Measurements from ENCODE around the gene TTC19. TPM values are rescaled to one million over a fixed set of nuclear protein-coding genes. Genes with fewer than 3 reads are reported as not detected.

The TTC19 gene
- total and polyA plus RNA-seq, 4 donors = 16.1 to 29.8 (median 24.6) TPM

DNA sequence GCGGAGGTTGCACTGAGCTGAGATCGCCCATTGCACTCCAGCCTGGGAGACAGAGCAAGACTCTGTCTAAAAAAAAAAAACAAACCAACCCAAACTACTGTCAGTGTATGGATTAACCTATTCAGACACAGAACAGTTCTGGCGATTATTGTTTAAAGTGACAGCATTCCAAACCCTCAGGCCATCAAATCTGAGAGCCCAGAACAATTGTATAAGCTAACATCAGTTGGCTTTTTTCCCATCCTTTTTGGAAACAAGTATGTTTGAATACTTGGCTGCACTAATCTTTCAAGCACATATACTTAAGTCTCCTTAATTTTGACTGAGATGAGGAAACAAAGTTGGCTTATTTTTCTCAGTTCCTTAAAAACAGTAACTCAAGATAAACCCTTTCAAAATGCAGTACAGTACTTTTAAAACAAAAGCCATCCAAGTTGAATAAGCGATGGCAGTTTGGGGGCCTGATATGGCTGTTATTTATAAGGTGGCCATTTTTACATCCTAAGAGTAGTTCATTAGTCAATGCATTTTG is 1.5 kb upstream of the TTC19 start:
- Histone ChIP-seq H3K36me3 (ENCODE audit: control insufficient read depth in 4 of 4, insufficient read depth in 3 of 4, low read depth in 1 of 4, low read length in 3 of 4) (peaks cover 1 to 15% (median 12%) of the 10 kb centered on the region in 4 donors), H3K27me3 (ENCODE audit: control insufficient read depth in 4 of 4, insufficient read depth in 4 of 4, low read length in 3 of 4) (no peaks in the 10 kb centered on the region), H3K9me3 (ENCODE audit: control insufficient read depth in 4 of 4, low read length in 3 of 4) (no peaks in the 10 kb centered on the region), H3K9ac (ENCODE audit: low read depth in 1 of 2, low read length in 2 of 2) (no peak overlapping the region), H3K4me3 (ENCODE audit: low read depth in 1 of 3, low read length in 3 of 3) (no peak overlapping the region), H3K4me1 (ENCODE audit: control insufficient read depth in 4 of 4, insufficient read depth in 4 of 4, low read length in 3 of 4) (peaks cover 3 to 16% (median 8%) of the 10 kb centered on the region in 4 donors), H3K27ac (ENCODE audit: low read depth in 1 of 2, low read length in 2 of 2) (no peak overlapping the region)
- 85% methylated on average over 4 of the region's 4 CpGs for WGBS
- TF ChIP-seq FOXA2 (IDR thresholded peaks at IDR 0.05) = no peak
- TF ChIP-seq EGR1 (IDR thresholded peaks at IDR 0.05; ENCODE audit: low read depth in 2 of 2) = no peak
- TF ChIP-seq GABPA (IDR thresholded peaks at IDR 0.05 in 1 of 2, conservative IDR thresholded peaks at IDR 0.05 in 1 of 2) = no peak
- TF ChIP-seq RAD21 (IDR thresholded peaks at IDR 0.05) = no peak
- no peak for TF ChIP-seq JUND (IDR thresholded peaks at IDR 0.05)
- TF ChIP-seq, protein P1, sequence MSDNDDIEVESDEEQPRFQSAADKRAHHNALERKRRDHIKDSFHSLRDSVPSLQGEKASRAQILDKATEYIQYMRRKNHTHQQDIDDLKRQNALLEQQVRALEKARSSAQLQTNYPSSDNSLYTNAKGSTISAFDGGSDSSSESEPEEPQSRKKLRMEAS (IDR thresholded peaks at IDR 0.05) = no peak
- no peak for TF ChIP-seq NR2F2 (IDR thresholded peaks at IDR 0.05)
- no peak for TF ChIP-seq HNF4A (conservative IDR thresholded peaks at IDR 0.05)
- TF ChIP-seq, protein P2, sequence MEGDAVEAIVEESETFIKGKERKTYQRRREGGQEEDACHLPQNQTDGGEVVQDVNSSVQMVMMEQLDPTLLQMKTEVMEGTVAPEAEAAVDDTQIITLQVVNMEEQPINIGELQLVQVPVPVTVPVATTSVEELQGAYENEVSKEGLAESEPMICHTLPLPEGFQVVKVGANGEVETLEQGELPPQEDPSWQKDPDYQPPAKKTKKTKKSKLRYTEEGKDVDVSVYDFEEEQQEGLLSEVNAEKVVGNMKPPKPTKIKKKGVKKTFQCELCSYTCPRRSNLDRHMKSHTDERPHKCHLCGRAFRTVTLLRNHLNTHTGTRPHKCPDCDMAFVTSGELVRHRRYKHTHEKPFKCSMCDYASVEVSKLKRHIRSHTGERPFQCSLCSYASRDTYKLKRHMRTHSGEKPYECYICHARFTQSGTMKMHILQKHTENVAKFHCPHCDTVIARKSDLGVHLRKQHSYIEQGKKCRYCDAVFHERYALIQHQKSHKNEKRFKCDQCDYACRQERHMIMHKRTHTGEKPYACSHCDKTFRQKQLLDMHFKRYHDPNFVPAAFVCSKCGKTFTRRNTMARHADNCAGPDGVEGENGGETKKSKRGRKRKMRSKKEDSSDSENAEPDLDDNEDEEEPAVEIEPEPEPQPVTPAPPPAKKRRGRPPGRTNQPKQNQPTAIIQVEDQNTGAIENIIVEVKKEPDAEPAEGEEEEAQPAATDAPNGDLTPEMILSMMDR (IDR thresholded peaks at IDR 0.05; ENCODE audit: low read depth, low read length, missing input control) = no peak
- TF ChIP-seq RXRA (IDR thresholded peaks at IDR 0.05) = no peak
- no peak for TF ChIP-seq YY1 (IDR thresholded peaks at IDR 0.05)
- TF ChIP-seq, protein P3, sequence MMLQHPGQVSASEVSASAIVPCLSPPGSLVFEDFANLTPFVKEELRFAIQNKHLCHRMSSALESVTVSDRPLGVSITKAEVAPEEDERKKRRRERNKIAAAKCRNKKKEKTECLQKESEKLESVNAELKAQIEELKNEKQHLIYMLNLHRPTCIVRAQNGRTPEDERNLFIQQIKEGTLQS (IDR thresholded peaks at IDR 0.05) = no peak
- TF ChIP-seq FOXA1 (IDR thresholded peaks at IDR 0.05) = no peak
- TF ChIP-seq, protein P4, sequence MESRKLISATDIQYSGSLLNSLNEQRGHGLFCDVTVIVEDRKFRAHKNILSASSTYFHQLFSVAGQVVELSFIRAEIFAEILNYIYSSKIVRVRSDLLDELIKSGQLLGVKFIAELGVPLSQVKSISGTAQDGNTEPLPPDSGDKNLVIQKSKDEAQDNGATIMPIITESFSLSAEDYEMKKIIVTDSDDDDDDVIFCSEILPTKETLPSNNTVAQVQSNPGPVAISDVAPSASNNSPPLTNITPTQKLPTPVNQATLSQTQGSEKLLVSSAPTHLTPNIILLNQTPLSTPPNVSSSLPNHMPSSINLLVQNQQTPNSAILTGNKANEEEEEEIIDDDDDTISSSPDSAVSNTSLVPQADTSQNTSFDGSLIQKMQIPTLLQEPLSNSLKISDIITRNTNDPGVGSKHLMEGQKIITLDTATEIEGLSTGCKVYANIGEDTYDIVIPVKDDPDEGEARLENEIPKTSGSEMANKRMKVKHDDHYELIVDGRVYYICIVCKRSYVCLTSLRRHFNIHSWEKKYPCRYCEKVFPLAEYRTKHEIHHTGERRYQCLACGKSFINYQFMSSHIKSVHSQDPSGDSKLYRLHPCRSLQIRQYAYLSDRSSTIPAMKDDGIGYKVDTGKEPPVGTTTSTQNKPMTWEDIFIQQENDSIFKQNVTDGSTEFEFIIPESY (IDR thresholded peaks at IDR 0.05) = no peak
- TF ChIP-seq, protein P5, sequence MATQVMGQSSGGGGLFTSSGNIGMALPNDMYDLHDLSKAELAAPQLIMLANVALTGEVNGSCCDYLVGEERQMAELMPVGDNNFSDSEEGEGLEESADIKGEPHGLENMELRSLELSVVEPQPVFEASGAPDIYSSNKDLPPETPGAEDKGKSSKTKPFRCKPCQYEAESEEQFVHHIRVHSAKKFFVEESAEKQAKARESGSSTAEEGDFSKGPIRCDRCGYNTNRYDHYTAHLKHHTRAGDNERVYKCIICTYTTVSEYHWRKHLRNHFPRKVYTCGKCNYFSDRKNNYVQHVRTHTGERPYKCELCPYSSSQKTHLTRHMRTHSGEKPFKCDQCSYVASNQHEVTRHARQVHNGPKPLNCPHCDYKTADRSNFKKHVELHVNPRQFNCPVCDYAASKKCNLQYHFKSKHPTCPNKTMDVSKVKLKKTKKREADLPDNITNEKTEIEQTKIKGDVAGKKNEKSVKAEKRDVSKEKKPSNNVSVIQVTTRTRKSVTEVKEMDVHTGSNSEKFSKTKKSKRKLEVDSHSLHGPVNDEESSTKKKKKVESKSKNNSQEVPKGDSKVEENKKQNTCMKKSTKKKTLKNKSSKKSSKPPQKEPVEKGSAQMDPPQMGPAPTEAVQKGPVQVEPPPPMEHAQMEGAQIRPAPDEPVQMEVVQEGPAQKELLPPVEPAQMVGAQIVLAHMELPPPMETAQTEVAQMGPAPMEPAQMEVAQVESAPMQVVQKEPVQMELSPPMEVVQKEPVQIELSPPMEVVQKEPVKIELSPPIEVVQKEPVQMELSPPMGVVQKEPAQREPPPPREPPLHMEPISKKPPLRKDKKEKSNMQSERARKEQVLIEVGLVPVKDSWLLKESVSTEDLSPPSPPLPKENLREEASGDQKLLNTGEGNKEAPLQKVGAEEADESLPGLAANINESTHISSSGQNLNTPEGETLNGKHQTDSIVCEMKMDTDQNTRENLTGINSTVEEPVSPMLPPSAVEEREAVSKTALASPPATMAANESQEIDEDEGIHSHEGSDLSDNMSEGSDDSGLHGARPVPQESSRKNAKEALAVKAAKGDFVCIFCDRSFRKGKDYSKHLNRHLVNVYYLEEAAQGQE (IDR thresholded peaks at IDR 0.05) = no peak
- no peak for TF ChIP-seq HNF4G (IDR thresholded peaks at IDR 0.05)
- no peak for TF ChIP-seq TAF1 (conservative IDR thresholded peaks at IDR 0.05)
- DNase-seq (ENCODE audit: low spot score) = no peak

Measured in liver (tissue), 9 donors.